ACHN (cell line): ENCODE data around the gene CAPS.
A peak's percentile ranks its signal among the peaks of the same experiment; 100 is the strongest.

Experiments
- DNase-seq: peaks from one replicate; pipeline ENCODE4 v3.0.0-alpha.2; 2015
- in situ Hi-C: cut with HindIII; loops from 2 replicates; pipeline ENCODE4 v1.10.0; 2017; ENCODE audit warnings: low sequenced_read_pairs, low pct_ligation_motif_present, low pct_unique_long_range_greater_than_20kb

The CAPS gene

GRCh38 chr19:5904352-5905113 lies 9.5 kb upstream of the CAPS start, which contains the start of gene VMAC:
TSS of gene VMAC (plus strand) at chr19:5904872. CDS start at chr19:5904891, 19 bp downstream.
- DNase-seq = peak; percentile 99
- in situ Hi-C loops = no loop called here

- in situ Hi-C loops = no loop called here
- no peak for DNase-seq
These were observed 8.8 kb upstream of the CAPS start for GRCh38 chr19:5905114-5905778.

GRCh38 chr19:5907241-5907640 lies 6.8 kb upstream of the CAPS start:
- DNase-seq = no peak

GRCh38 chr19:5908773-5909442 lies 5.1 kb upstream of the CAPS start:
- no peak for DNase-seq

More at GRCh38 chr19:5907241-5907640, 6.8 kb upstream of the CAPS start:
- in situ Hi-C loops = no loop called here

GRCh38 chr19:5910638-5910907 lies 3.5 kb upstream of the CAPS start:
- no peak for DNase-seq
- in situ Hi-C loops = no loop called here

More at GRCh38 chr19:5908773-5909442, 5.1 kb upstream of the CAPS start:
- in situ Hi-C loops = no loop called here

- DNase-seq = no peak
- in situ Hi-C loops = no loop called here
These were observed 2.7 kb upstream of the CAPS start for GRCh38 chr19:5911366-5911765.

GRCh38 chr19:5914358-5914774 lies 312 bp downstream of the CAPS start:
- DNase-seq = no peak

GRCh38 chr19:5914946-5915781 lies 1.1 kb downstream of the CAPS start:
- DNase-seq = no peak
- in situ Hi-C loops = no loop called here

More at GRCh38 chr19:5914358-5914774, 312 bp downstream of the CAPS start:
- in situ Hi-C loops = no loop called here

GRCh38 chr19:5915782-5916165 lies 1.7 kb downstream of the CAPS start:
- in situ Hi-C loops = no loop called here
- no peak for DNase-seq

- in situ Hi-C loops = no loop called here
These were observed 2.2 kb downstream of the CAPS start for GRCh38 chr19:5916181-5916708.

GRCh38 chr19:5917431-5918107 lies 3.5 kb downstream of the CAPS start:
- no peak for DNase-seq
- in situ Hi-C loops = no loop called here

More at GRCh38 chr19:5916181-5916708, 2.2 kb downstream of the CAPS start:
- no peak for DNase-seq

GRCh38 chr19:5918463-5919079 lies 4.5 kb downstream of the CAPS start:
- no peak for DNase-seq
- in situ Hi-C loops = no loop called here

GRCh38 chr19:5921516-5922160 lies 7.6 kb downstream of the CAPS start:
- DNase-seq = no peak
- in situ Hi-C loops = no loop called here

GRCh38 chr19:5922161-5922545 lies 8.1 kb downstream of the CAPS start:
- in situ Hi-C loops = no loop called here
- DNase-seq = no peak

GRCh38 chr19:5923356-5923755 lies 9.3 kb downstream of the CAPS start:
- in situ Hi-C loops = no loop called here
- DNase-seq = no peak

GRCh38 chr19:5925830-5926427 lies 11.9 kb downstream of the CAPS start:
- DNase-seq = no peak
- in situ Hi-C loops = no loop called here
